Glutamatergic neuron (in vitro differentiated cells): ENCODE results near the gene BIRC5. TPM values are rescaled to one million over a fixed set of nuclear protein-coding genes. Genes with fewer than 3 reads are reported as not detected.
"Not testable (repeated sequence)": the region's sequence is repeated elsewhere in the genome, so short reads cannot be mapped to it uniquely, and the experiment has no call there.

Experiments
- DNase-seq: peaks from one replicate; pipeline ENCODE4 v3.0.0; 2022
- H3K27ac Mint-ChIP-seq: one replicate; pipeline ENCODE4 v1.8.0; 2020; ENCODE audit warnings: mild to moderate bottlenecking, mixed read lengths, inconsistent platforms; ENCODE audit not compliant: unreplicated experiment
- H3K27me3 Mint-ChIP-seq: one replicate; pipeline ENCODE4 v1.8.0; 2020; ENCODE audit warnings: mild to moderate bottlenecking, moderate library complexity, mixed read lengths, inconsistent platforms; ENCODE audit not compliant: unreplicated experiment
- H3K36me3 Mint-ChIP-seq: one replicate; pipeline ENCODE4 v1.8.0; 2020; ENCODE audit warnings: mild to moderate bottlenecking, mixed read lengths, inconsistent platforms; ENCODE audit not compliant: unreplicated experiment
- H3K4me1 Mint-ChIP-seq: one replicate; pipeline ENCODE4 v1.8.0; 2020; ENCODE audit warnings: mild to moderate bottlenecking, low read depth, mixed read lengths, inconsistent platforms; ENCODE audit not compliant: unreplicated experiment
- H3K4me3 Mint-ChIP-seq: one replicate; pipeline ENCODE4 v1.8.0; 2020; ENCODE audit warnings: mild to moderate bottlenecking, mixed read lengths, inconsistent platforms; ENCODE audit not compliant: unreplicated experiment
- H3K9me3 Mint-ChIP-seq: one replicate; pipeline ENCODE4 v1.8.0; 2020; ENCODE audit warnings: mild to moderate bottlenecking, moderate library complexity, mixed read lengths, inconsistent platforms; ENCODE audit not compliant: unreplicated experiment
- total RNA-seq: library from RNA; stranded (reverse); fragmentation: NEBNext Ultra II Directional; extraction: Animal tissue kit (Norgen Biotek cat#: 25700); gene quantifications from one replicate; pipeline ENCODE4 v1.2.1, GENCODE V29; 2021; ENCODE audit not compliant: unreplicated experiment
- TF ChIP-seq, protein P1 (sequence below): fragments of 200-600 bp; sonication (generic); IDR thresholded peaks from one replicate; pipeline ENCODE4 v1.5.0; 2021; ENCODE audit not compliant: partially characterized antibody, unreplicated experiment

BIRC5 gene
- total RNA-seq, 1 donor from 2014 or later, result 14.5 TPM

- Mint-ChIP-seq H3K27me3 (no peaks in the 10 kb centered on the region), H3K36me3 (no peaks in the 10 kb centered on the region), H3K27ac (no peak overlapping the region), H3K9me3 (peaks cover 6% of the 10 kb centered on the region), H3K4me1 (peaks cover 2% of the 10 kb centered on the region), H3K4me3 (no peak overlapping the region)
- TF ChIP-seq, protein P1, sequence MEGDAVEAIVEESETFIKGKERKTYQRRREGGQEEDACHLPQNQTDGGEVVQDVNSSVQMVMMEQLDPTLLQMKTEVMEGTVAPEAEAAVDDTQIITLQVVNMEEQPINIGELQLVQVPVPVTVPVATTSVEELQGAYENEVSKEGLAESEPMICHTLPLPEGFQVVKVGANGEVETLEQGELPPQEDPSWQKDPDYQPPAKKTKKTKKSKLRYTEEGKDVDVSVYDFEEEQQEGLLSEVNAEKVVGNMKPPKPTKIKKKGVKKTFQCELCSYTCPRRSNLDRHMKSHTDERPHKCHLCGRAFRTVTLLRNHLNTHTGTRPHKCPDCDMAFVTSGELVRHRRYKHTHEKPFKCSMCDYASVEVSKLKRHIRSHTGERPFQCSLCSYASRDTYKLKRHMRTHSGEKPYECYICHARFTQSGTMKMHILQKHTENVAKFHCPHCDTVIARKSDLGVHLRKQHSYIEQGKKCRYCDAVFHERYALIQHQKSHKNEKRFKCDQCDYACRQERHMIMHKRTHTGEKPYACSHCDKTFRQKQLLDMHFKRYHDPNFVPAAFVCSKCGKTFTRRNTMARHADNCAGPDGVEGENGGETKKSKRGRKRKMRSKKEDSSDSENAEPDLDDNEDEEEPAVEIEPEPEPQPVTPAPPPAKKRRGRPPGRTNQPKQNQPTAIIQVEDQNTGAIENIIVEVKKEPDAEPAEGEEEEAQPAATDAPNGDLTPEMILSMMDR, result no peak
- DNase-seq, result no peak
These were observed 44.9 kb upstream of the BIRC5 start for GRCh38 chr17:78168903-78169793.

- DNase-seq, result no peak
- H3K27me3 Mint-ChIP-seq, result no peaks in the 10 kb centered on the region
- peaks cover 6% of the 10 kb centered on the region for H3K9me3 Mint-ChIP-seq
- no peak overlapping the region for H3K4me3 Mint-ChIP-seq
- TF ChIP-seq, protein P1, result no peak
- H3K27ac Mint-ChIP-seq, result no peak overlapping the region
- no peaks in the 10 kb centered on the region for H3K36me3 Mint-ChIP-seq
- peaks cover 11% of the 10 kb centered on the region for H3K4me1 Mint-ChIP-seq
These were observed 43.1 kb upstream of the BIRC5 start for GRCh38 chr17:78170692-78171590.

DNA sequence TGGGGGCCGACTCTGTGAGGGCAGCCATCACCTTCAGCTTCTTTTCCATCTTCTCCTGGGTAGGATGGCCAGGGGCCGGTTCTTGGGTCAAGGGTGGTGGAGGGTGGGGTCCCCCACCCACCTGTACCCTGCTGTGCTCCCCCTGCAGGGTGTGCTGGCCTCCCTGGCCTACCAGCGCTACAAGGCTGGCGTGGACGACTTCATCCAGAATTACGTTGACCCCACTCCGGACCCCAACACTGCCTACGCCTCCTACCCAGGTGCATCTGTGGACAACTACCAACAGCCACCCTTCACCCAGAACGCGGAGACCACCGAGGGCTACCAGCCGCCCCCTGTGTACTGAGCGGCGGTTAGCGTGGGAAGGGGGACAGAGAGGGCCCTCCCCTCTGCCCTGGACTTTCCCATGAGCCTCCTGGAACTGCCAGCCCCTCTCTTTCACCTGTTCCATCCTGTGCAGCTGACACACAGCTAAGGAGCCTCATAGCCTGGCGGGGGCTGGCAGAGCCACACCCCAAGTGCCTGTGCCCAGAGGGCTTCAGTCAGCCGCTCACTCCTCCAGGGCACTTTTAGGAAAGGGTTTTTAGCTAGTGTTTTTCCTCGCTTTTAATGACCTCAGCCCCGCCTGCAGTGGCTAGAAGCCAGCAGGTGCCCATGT, 42.3 kb upstream of the BIRC5 start:
- not testable (repeated sequence) for H3K36me3 Mint-ChIP-seq, DNase-seq, H3K4me3 Mint-ChIP-seq, H3K27me3 Mint-ChIP-seq, H3K9me3 Mint-ChIP-seq, H3K27ac Mint-ChIP-seq
- H3K4me1 Mint-ChIP-seq, result peaks cover 14% of the 10 kb centered on the region

- H3K4me3 Mint-ChIP-seq, result no peak overlapping the region
- no peak for DNase-seq
- TF ChIP-seq, protein P1, result no peak
- H3K36me3 Mint-ChIP-seq, result no peaks in the 10 kb centered on the region
- no peak overlapping the region for H3K27ac Mint-ChIP-seq
- peaks cover 5% of the 10 kb centered on the region for H3K9me3 Mint-ChIP-seq
- peaks cover 14% of the 10 kb centered on the region for H3K4me1 Mint-ChIP-seq
- no peaks in the 10 kb centered on the region for H3K27me3 Mint-ChIP-seq
These were observed 41.6 kb upstream of the BIRC5 start for GRCh38 chr17:78172249-78173051.
